Left colon (tissue), 2 donors: Measurements from ENCODE around the gene TRPM3. TPM values are rescaled to one million over a fixed set of nuclear protein-coding genes. Genes with fewer than 3 reads are reported as not detected.

ENCODE experiments used
- ATAC-seq: fragments of 200-7000 bp; cut with Tn5 transposase; one replicate; pipeline ENCODE4 v1.9.1; 2020; ENCODE audit warnings: mild to moderate bottlenecking, moderate library complexity
- DNase-seq, 2 donors: peaks; one replicate each; pipeline ENCODE4 v3.0.0-alpha.2; 2020
- intact Hi-C, 2 donors: fragments of 100-400 bp; cut with DNase I in 1 of 2; cut with micrococcal nuclease in 1 of 2; formaldehyde crosslinking; loops; one replicate each; pipeline versions ENCODE4 v1.11.2 to v1.14.0; 2022; cut with DNase I, micrococcal nuclease
- total RNA-seq, 2 donors: library from RNA; stranded (reverse); fragmentation: NEBNext Ultra II Directional; extraction: Animal tissue kit (Norgen Biotek cat#: 25700); gene quantifications; one replicate each; pipeline ENCODE4 v1.2.1, GENCODE V29; 2021
- donor health status: DM: no; HTN: no; CAD: no.
- donor health status: DM: yes; HTN: yes; CAD: no.

Gene TRPM3
- total RNA-seq, 2 donors from 2014 or later, result 0.22 to 0.73 TPM

DNA sequence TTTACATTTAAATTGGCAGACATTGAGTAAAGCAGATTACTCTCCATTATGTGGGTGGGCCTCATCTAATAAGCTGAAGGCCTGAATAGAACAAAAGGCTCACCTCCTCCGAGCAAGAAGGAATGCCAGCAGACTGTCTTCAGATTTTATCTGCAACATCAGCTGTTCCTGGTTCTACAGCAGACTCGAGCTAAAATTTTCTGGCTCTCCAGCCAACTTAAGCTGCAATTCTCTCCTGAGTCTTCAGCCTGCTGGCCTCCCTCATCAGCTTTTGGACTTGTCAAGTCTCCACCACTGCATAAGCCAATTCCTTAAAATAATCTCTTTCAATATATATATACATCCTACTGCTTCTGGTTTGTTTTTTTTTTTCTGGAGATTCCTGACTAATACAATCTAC is 12.5 kb downstream of the TRPM3 start:
- ATAC-seq, result no peak
- intact Hi-C loops, result no loop called here

DNA sequence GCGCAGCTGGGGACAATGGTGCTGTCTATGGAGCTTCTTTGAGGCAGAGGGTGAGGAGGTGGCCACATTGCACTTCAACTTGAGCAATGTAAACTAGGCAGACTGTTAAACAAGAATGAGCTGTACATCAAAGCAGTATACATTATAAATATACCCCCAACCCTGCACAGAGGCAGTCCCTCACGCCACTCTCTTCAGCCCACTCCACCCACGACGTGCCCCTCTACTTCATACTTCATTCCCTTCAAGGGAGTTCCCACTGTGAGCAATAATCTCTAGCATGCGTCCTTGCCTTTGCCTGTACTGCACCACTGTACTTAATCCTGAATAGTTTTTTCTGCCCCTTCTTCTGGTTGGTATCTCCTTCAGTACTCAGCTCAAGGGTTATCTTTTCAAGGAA is 14.4 kb downstream of the TRPM3 start:
- no peak for ATAC-seq
- intact Hi-C loops, result no loop called here
- DNase-seq, result no peak

More for the DNA sequence above, 12.5 kb downstream of the TRPM3 start:
- DNase-seq, result no peak

DNA sequence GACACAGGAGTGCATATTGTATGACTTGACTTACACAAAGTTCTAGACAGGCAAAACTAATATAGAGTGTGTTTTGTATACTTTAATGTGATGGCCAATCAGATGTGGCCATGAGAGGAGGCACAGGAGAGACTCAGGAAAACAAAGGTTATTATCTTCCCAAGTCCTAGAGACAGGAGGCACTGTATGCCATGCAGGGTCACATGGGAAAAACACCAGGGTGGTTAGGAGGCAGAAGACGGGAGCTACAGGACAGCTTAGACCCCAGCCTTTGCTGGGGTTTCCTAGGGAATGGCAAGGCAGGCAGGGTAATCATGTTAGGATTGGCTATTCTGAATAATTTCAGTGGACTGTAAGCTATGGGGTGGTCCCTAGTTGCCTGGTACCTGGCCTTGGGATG is 16.2 kb downstream of the TRPM3 start:
- no peak for ATAC-seq
- intact Hi-C loops, result no loop called here
- DNase-seq, result no peak

DNA sequence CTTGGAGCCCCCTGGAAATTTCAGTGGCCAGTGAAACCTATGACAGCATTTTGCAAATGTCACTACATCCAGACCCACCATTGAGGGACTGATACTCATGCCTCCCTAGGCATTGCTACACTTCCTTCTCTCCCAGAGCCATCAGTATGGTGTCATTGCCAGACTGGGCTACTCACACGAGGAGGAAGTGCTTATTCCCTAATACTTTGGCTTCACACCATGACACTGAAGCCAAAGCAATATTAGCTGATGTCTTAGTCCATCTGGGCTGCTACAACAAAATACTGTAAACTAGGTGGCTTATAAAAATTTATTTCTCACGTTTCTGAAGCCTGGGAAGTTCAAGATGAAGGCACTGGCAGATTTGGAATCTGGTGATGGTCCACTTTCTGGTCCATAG is 22.6 kb downstream of the TRPM3 start:
- ATAC-seq (no peak), DNase-seq (no peak)
- intact Hi-C loops, result no loop called here

DNA sequence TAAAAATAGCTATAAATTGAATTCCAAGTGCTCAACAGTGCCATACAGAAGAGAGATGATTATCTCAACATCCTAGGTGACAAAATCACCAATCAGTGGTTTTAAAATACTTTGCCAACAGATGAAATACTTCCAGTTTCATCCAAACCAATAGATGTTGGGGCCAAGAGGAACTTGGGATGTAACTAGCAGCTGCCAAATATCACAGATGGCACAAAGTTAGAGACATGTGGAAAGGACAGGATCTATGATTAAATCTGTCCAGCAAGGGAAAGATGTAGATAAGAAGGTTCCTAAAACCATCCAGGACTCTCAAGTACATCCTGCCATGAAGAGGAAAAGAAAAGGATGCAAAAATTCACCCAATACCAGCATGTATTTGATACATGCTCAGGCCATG is 23.8 kb downstream of the TRPM3 start:
- DNase-seq (no peak), ATAC-seq (no peak)
- intact Hi-C loops, result no loop called here

DNA sequence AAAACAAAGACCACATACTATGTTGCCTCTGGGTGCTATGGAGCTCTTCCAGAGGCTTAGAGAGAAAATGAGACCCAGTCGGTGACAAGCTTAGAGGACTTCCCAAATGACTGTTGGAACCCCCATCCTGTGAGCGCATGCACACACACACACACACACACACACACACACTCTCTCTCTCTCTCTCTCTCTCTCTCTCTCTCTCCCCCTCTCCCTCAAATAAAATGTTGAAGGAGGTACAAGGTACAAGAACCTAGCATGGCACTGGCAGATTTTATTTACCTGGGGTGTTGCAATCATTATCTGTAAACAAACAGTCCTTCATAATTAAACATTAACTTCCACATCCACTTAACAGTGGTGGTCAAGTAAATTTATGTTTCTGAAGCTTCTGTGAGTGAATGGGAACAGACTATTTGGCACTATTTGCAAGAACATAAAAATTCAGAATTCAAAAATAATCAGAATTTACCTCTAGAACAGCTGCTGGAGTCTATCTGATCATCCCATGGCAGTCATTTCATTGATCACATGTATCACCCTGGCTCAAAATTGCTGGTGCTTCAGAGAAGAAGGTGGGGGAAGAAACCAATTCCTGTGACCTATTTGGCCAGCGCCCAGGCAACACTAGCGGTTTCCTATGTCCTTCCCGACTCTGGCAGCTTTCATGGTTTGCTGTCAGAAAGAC is 24.9 kb downstream of the TRPM3 start:
- ATAC-seq (peak; percentile 86), DNase-seq (peak; percentile 23 to 30)
- intact Hi-C loops, result no loop called here

DNA sequence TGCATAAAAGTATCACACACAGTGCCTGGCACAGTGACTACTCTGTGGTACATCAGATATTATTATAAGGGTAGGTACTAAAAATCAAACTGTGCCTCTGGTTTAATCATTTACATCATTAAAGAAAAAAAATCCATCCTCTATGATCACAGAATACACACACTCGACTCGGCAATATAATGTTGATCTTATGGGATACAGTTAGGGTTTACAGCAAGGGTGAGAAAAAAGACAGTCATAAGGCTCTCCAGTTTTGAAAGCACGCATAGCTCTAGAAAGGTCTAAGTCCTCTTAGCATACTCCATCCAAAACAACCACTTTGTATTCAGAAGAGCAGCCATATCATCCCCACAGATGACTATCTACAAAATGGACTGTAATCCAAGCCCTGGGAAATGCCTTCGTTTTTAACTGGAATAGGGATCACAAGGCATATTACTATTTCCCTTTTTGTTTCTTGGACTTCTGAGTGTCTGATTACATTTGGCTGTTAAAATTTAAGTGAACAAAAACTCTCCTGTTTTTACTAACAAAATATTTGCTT is 26.6 kb downstream of the TRPM3 start:
- intact Hi-C loops, result no loop called here
- ATAC-seq, result peak; percentile 87
- DNase-seq, result no peak

DNA sequence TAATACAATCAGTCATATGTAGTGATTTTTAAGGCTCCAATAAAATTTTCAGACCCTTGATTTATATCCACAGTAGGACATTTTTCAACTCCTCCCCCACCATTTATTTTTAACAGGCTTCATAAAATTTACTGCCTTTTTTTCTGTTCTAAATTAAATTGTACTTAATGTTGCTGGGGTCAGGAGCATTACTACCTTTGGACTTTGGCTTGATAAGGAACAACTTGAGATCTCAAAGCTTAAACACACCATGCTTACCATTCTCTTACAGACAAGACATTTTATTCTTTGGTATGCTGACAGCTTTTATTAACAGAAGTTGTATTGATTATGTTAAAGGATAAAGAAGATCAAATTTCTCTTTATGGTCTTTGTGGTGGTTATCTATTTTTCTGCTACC is 30.5 kb downstream of the TRPM3 start:
- intact Hi-C loops, result no loop called here
- DNase-seq (no peak), ATAC-seq (no peak)

DNA sequence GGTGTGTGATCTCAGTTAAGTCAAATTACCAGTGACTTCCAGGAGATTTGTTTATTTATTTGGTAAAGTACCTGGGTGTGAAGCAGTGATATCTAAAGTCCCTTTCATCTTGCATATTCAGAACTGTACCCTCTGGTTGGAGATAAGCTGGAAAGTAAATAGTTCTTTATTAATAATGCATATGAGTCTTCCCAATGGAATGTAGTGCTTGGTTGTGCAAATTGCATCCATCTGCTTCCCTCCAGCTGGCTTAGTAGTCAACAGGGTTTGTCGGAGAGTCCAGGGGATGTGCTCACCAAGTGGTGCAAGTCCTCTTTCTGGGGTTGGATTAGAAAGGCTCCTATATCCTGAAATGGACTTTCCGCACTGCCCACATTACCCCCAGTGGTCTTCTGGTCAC is 42.0 kb downstream of the TRPM3 start:
- intact Hi-C loops, result no loop called here
- ATAC-seq, result no peak
- DNase-seq, result no peak

DNA sequence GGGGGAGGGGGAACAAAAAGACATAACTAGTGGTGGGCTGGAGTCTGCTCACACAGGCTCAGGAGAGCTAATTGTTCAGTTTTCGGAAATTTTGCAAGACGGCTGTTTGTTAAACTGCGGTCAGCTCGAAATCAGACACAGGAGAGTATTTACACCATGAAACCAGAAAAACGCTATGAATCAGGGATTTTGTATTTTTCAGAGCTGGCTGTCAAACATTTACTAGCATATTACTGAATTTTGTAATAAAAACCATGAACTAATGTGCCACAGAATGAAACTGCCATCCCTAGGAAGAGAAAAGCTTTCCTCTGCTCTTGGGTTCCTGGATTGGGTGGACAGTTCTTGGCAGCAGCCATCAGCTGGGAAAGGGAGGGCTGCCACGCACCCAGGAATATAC is 45.3 kb downstream of the TRPM3 start:
- no peak for DNase-seq
- intact Hi-C loops, result no loop called here

DNA sequence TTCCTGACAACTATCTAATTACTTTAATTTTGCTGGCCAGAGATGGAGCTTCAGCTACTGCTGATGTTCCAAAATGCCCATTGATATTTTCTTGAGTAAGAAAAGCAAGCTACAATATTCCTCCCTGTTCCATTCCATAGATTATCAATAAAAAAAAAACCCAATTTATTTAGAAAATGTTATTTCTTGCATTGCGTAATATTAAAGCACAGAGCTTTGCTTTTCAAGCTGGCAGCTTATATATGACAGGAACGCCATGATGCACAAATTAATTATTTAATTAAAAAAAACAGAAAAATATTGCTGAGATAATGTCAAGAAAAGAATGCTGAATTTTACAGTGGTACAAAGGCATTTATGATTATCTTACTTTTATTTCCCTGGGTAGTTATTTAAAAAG is 47.9 kb downstream of the TRPM3 start:
- DNase-seq (no peak), ATAC-seq (no peak)
- intact Hi-C loops, result no loop called here

More for the DNA sequence above, 45.3 kb downstream of the TRPM3 start:
- ATAC-seq, result no peak

DNA sequence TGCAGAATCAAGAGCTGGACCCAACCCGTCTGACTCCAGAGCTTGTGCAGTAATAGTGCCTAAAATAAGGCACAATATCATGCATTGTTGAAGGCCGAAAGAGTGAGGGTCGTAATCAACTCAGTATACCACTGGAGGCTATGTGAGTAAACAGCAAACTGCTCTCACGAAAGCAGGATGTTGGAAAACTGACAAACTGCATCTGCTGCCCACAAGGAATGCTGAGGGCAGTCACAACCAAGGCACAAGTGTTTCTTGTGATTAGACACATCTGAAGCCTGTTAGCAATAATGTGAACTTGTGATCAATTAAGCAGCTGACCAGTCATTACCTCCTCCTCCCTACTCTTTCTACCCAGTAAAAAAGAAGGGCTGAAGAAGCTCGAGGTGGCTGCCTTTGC is 48.8 kb downstream of the TRPM3 start:
- intact Hi-C loops, result no loop called here
- DNase-seq (no peak), ATAC-seq (no peak)

DNA sequence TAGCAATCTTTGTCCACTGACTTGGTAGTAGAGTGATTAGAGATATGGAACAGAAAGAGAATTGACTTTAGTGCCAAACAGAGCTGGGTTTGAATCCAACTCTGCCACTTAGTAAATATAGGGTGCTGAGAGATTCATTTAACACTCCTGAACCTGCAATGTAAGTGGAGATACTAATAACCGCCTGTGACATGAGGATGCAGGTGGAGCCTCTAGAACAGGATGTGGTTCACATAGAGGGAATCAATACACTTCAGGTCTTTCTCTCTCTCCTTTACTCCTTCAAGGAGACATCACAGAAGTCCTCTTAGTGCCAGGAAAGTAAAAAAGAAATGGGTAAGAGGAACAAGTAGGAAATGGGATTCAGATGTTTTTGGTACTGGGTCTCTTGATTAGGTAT is 49.8 kb downstream of the TRPM3 start:
- intact Hi-C loops, result no loop called here
- ATAC-seq, result no peak

DNA sequence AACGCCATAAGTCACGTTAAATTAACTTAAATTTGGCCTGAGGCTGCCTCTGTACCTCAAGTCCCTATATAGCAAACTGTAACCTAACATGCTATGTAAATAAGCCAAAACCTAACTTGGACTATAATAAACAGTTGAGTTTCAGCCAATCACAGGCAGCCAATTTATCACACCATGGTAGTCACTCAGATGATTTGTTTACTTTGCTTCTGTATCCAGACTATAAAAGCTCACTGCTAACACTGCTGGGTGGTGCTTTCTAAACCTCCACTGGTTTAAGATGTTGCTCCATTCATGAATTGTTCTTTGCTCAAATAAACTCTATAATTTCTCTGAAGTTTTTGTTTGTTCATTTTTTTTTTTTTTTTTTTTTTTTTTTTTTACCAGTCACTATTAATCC is 62.8 kb downstream of the TRPM3 start:
- ATAC-seq (peak; percentile 99), DNase-seq (peak in 1 of 2 donors; percentile 28)
- intact Hi-C loops, result no loop called here

More for the DNA sequence above, 49.8 kb downstream of the TRPM3 start:
- no peak for DNase-seq

DNA sequence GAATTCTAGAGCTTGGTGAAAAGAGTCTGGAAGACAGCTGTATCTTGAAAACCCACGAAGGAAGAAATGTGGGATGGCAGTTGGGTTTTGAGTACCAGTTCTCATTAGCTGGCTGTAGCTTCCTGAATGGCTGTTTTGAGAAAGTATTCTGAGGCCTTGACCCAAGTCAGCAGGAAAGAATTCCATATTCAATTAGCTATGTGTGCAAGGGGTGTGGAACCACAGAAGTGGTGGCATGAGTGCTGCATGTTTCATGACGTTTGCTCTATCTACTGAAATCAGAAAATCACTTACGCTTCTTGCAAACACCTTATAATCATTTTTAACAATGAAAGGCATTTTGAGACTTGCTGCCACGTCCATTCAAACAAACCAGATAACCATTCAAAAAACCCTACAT is 69.1 kb downstream of the TRPM3 start:
- intact Hi-C loops, result no loop called here

DNA sequence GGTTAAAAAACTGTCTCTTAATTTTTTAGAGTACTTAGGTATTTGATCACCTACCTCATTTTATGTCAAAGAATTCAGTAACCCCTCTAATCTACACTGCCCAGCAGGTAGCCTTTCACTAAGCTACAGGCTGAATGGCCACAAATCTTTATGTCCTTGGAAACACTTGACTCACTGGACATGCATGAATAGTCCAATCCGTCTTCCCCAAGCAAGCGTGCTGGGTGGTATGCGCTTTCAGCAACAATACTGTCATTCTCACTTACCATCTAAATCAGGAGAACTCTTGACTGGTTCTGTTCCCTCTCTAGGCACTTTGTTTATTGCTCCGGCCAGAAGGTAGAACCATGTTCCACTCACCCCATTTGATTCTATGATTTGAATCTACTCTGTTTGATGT is 73.1 kb downstream of the TRPM3 start:
- DNase-seq (no peak), ATAC-seq (no peak)
- intact Hi-C loops, result no loop called here

More for the DNA sequence above, 69.1 kb downstream of the TRPM3 start:
- ATAC-seq (peak; percentile 62), DNase-seq (no peak)

DNA sequence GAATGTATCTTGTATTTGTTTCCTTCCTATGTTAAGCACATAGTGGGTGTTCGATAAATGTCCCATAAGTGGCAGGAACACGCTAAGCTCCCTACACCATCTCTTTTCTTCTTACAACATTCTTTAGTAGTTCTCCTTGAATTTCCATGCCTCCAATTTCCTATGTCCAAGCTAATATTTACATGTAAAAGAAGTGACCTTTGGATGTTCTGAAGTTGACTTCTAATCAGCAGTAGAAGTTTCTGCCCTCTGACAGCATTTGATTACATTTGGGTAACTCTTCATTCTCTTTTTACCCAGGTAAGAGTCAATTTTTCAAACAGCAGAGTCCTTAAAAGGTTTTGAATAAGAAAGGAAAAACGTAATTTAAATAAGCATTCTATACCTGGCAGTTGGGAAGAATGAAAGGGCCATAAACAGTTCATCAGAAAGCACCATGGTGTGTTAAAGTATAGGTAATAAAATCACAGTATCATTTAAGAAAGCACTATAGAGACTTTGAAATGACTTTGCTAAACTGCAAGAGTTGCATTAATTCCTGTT is 78.9 kb downstream of the TRPM3 start:
- intact Hi-C loops, result no loop called here
- DNase-seq (no peak), ATAC-seq (no peak)

DNA sequence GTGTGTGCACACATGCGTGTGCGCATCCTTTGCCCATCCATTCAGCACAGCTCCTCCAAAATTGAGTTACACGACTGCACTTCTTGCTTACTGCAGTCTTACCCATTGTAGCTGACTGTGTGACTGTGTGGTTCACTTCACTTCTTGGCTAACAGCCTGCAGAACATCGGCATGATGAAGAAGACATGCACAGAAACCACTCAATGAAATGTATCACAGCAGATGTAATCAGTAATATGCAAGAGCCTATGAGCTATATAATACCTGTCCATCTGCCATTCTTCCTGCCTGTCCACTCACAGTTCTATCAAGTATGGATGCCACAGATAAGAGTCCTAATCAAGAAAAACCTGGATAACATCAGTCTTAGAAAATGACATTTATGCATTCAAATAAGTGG is 83.9 kb downstream of the TRPM3 start:
- intact Hi-C loops, result no loop called here

DNA sequence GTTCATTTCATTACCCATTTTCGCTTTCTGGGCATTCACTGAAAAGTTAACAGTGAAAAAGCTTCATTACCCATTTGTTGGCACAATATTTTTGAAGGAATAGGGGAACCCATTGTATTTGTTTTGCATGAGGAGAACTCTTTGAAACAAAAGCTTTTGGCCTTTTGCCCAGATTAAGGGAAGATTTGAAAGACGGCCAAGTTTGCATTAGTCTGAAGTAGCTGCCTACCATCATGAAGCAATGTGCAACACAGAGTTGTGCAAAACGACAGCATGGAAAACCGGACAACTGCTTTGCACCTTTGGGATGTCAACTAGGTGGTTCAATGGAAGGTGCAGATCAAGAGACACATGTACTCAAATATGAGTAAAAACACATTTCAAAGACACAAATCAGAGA is 84.9 kb downstream of the TRPM3 start:
- intact Hi-C loops, result no loop called here
- ATAC-seq (no peak), DNase-seq (no peak)

More for the DNA sequence above, 83.9 kb downstream of the TRPM3 start:
- DNase-seq (no peak), ATAC-seq (no peak)

DNA sequence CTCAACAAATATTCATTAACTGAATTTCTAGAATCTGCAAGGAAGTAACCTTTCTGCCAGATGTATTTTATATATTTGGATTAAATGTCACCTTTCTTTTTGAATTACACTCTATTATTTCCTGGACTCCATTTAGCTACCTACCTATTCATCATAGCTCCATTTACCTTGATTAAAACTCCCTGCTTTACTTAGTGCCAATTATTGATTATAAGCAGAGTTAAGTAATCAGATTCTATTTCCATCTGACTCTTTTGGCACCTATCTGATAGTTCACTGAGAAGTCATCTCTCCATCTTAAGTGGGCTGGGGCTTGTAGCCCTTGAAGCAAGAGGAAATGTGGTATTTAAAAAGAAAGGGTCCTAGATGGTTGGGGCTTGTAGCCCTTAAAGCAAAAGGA is 88.6 kb downstream of the TRPM3 start:
- DNase-seq (no peak), ATAC-seq (no peak)
- intact Hi-C loops, result no loop called here

DNA sequence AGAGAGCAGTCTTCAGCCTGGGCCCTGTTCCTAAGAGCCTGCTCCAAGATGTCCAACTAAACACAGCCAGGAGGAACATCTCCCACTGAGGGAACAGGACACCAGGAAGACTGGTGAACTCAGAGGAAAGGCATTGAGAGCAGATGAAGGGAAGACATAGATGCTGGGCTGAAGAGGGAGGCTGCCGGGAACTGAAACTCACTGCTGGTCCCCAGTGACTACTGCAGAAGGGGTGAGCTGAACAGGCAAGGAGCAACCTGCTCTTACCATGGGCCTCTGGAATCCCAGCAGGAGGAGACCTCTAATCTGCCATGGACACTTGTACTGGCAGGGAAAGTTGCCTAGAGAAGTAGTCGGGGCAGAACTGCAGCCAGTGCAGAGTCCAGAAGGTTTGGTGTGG is 95.7 kb downstream of the TRPM3 start:
- no peak for DNase-seq
- intact Hi-C loops, result no loop called here
- ATAC-seq, result no peak
